GM21360 (cell line): Measurements from ENCODE around the gene CHD2.
A peak's percentile ranks its signal among the peaks of the same experiment; 100 is the strongest.
"Not testable (repeated sequence)": the region's sequence is repeated elsewhere in the genome, so short reads cannot be mapped to it uniquely, and the experiment has no call there.

ENCODE experiments used
- ATAC-seq: cut with Tn5 transposase; IDR thresholded peaks from one replicate; pipeline ENCODE4 v1.9.1; 2021; ENCODE audit warnings: mild to moderate bottlenecking, moderate library complexity; ENCODE audit not compliant: unreplicated experiment

Gene CHD2

DNA sequence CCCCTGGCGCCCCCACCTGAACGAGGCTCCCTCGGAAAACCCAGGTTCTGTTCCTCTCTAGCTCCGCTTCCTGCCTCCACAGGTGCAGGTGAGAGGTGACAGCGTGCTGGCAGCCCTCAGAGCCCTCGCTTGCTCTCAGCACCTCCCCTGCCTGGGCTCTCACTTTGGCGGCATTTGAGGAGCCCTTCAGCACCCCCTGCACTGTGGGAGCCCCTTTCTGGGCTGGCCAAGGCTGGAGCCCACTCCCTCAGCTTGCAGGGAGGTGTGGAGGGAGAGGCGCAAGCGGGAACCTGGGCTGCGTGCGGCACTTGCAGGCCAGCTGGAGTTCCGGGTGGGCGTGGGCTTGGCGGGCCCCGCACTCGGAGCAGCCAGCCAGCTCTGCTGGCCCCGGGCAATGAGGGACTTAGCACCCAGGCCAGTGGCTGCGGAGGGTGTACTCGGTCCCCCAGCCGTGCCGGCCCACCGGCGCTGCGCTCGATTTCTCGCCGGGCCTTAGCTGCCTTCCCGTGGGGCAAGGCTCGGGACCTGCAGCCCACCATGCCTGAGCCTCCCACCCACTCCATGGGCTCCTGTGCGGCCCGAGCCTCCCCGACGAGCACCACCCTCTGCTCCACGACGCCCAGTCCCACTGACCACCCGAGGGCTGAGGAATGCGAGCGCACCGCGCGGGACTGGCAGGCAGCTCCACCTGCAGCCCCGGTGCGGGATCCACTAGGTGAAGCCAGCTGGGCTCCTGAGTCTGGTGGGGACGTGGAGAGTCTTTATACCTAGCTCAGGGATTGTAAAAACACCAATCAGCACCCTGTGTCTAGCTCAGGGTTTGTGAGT lies 131.6 kb downstream of the CHD2 start:
- ATAC-seq, result not testable (repeated sequence)

DNA sequence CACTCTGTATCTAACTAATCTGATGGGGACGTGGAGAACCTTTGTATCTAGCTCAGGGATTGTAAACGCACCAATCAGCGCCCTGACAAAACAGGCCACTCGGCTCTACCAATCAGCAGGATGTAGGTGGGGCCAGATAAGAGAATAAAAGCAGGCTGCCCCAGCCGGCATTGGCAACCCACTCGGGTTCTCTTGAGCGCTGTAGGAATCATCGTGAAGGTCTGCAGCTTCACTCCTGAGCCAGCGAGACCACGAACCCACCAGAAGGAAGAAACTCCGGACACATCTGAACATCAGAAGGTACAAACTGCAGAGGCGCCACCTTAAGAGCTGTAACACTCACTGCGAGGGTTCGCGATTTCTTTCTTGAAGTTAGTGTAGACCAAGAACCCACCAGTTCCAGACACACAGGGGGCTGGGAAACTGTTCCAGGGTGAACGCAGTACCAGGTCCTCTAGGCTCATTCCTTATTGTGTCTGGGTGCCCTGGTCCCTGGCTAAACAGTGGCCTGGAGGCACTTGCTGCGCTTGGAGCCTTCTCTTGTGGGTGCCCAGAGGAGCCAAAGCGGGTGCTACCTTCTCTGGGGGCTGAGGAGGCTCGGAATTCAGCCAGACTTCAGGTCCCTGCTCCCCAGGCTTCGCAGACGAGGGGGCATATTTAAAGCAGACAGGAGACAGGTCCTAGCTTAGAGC lies 132.5 kb downstream of the CHD2 start:
- ATAC-seq, result not testable (repeated sequence)

DNA sequence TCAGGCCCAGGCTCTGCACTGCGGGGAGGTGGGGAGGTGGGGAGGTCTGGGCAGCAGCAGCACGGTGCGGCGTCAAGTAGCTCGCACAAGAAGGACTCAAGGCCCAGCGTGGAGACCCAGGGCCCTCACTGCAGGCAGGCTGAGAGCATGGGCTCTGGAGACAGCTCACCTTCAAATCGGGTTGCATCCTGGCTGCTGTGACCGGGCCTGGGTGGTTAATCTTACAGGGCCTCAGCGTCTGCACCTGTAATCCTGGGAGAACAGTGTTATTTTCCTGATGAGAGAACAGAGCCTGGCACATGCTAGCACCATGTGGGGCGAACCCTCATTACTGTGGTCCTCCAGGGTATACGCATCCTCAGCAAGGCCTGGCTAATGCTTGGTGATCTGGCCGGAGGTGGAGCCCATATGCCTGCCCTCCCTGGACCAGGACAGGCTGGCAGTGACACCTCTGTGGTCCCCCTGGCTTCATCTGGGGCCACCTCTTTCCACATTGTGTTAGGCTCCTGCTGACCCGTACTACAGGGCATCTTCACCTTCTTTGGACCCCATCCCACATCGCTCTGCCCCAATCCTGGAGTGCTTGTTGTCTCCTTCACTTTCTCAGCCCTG lies 133.4 kb downstream of the CHD2 start:
- ATAC-seq, result no peak

DNA sequence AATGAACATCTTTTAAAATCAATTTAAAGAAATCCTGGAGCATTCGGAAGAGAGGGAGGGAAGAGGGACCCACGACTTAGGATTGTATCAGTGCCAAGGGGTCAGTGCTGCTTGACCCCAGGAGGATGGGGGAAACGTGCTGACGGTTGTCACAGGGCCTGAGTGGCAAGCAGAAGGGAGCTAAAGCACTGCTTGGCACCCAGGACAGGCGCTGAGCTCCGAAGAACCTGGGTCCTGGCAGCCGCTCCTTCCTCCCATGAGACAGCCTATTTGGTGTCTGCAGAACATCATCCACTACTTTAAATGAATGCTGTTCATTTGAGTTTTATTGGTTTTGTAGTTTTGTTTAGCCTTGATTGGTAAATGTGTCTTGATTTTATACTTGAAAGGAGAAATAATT lies 134.4 kb downstream of the CHD2 start:
- ATAC-seq, result no peak

DNA sequence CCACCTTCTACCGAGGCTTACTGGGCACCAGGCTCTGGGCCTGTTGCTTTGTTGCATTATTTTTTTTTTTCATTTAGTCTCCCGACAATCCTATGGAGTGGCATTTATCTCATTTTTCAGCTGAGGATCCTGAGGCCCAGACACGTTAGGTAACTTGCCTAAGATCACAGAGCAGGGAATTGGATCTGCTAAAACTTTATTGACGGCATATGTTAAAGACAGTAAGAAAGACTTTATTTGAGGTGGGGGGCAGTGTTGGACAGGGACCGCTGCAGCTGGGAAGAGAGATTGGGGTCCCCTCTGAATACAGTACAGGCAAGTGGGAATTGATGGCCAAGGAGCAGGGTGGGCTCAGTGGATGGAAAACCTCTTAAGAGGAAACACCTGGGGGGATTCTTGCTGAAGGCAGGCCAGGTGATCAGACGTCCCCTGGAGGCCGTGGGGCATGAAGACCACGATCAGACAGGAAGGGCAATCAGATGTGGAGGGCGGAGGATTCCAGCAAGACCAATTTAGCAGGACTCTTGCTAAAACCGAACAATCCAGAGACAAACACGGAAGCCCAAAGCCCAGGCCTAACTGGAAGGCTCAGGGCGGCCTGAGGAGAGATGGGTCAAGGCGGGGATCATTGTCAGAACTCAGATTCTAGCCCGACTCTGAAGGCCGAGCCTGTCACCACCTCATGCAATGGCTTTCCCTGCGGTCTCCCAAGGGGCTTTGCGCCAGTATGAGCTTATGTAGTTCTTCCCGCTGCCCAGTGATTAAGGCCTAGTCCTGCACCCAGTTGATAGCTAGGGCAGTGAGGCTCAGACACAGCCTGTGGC lies 135.2 kb downstream of the CHD2 start:
- ATAC-seq, result peak; percentile 16

DNA sequence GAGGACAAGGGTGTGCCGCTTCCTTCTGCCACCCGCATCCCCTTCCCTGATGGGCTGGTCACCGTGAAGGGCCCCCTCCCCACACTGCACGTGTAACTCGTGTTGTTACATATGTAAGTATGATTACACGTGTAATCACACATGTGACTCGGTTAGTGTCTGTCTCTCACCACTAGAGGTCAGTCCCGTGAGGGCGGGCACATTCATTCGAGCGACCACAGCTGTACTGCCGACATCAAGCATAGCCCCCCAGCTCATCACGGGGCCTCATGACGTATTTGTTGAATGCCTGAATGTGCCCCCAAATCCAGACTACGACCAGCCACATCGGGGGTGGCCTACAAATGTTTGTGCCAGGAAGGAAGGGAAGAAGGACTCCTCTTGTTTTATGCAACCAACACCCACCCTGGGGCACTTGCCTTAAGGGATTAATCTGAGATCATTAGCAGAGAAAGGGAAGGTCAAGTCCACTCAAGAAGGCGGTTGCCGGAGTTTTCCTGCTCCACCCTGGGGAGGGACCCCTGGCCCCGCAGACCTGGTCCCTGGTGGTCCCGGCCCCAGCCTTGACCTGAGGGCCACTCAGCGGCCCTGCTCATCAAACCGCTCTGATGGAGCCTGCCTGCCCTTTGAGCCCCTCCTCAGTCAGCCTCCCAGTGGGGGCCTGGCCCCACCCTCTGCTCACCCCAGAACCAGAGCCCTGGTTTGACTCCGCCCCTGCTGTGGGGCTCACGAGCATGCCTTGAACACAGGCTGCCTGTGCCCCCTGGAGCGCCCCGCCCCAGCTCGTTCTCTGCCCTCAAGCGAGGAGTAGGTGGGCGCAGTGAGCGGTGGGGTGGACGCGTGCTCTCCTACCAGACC lies 136.1 kb downstream of the CHD2 start:
- ATAC-seq, result peak; percentile 89

DNA sequence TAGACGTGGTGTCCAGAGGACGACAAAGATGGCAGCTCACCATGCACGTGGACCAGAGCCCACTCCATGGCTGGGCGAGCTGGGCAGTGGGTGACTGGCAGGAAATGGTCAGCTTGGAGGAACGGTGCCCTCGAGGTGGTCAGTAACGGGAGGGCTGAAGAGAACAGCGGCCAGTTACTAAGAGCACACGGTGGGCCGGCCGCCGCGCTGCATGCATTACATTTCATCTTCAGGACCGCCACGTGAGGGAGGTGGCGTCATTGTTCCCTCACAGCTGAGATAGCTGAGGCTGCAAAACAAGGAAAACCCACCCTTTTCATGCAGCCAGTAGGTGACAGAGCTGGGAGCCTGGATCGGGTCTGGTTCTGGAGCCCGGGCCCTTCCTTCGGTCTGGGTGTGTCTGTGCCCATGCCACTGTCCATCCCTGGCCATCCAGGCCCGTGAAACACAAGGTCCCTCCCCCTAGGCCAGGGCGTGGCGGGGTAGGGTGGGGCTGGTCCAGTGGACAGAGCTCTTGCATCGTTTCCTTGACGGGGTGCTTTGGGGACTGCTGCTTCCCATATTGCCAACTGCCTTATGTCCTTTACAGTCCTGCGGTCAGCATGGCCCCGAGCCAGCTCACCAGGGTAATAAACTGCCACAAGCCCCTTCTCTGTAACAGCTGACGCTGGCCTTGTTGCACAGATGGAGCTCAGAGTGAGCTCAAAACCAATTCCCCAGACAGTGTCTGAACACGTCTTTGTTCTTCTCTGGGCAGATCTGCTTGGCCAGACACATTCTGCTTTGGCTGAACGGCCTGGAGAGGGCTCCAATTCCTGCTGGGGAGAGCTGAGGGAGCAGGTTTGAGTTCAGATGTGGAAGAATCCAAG lies 137.1 kb downstream of the CHD2 start:
- no peak for ATAC-seq

DNA sequence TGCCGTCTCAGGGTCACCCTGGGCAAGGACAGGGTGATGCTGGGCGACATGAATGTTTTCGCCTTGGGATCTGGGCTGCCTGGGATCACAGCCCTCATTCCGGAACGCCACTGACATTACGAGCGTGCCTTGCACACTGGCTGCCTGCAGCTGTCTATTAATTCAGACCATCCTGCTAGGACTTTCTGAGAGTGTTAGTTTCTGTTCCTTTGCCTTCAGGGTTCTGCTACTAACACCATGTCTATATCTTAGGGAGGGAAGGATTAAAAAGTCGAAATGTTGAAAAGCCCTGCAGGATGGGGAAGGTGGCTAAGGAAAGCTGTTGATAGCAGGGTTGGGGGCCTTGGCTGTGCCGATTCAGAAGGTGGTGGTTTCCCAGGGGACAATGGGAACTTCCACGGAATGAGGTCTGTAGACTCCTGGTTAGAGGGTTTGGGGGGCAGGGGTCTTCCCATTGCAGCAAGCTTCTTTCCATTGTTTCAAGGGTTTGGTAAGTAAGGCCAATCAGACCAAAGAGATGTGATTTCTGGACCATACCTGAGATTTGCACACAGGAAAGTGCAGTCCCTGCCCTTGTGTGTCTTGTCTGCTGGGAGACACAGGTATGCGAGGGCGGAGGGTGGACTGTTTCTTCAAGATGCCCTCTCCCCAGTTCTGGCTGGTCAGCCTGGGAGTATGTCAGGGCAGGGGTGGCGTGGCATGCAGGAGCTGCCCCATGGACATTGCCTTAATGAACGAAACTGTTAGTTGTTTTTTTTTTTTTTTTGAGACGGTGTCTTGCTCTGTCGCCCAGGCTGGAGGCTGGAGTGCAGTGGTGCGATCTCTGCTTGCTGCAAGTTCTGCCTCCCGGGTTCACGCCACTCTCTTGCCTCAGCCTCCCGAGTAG lies 137.9 kb downstream of the CHD2 start:
- no peak for ATAC-seq

DNA sequence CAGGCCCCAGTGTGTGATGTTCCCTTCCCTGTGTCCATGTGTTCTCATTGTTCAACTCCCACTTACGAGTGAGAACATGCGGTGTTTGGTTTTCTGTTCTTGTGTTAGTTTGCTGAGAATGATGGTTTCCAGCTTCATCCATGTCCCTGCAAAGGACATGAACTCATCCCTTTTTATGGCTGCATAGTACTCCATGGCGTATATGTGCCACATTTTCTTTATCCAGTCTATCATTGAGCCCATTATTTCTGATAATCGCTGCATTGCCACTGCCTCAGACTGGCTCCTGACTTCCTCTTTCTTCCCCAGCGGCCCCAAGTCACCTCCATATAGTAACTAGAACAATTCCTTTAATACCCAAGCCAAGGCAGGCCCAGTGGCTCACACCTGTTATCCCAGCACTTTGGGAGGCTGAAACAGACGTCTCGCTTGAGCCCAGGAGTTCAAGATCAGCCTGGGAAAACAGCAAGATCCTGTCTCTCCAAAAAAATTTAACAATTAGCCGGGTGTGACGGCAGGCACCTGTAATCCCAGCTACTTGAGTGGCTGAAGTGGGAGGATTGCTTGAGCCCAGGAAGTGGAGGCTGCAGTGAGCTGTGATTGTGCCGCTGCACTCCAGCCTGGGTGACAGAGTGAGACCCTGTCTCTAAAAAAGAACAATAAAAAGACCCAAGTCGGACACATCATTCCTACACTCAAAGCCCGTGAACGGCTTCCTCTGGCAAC lies 139.6 kb downstream of the CHD2 start:
- ATAC-seq, result not testable (repeated sequence)

DNA sequence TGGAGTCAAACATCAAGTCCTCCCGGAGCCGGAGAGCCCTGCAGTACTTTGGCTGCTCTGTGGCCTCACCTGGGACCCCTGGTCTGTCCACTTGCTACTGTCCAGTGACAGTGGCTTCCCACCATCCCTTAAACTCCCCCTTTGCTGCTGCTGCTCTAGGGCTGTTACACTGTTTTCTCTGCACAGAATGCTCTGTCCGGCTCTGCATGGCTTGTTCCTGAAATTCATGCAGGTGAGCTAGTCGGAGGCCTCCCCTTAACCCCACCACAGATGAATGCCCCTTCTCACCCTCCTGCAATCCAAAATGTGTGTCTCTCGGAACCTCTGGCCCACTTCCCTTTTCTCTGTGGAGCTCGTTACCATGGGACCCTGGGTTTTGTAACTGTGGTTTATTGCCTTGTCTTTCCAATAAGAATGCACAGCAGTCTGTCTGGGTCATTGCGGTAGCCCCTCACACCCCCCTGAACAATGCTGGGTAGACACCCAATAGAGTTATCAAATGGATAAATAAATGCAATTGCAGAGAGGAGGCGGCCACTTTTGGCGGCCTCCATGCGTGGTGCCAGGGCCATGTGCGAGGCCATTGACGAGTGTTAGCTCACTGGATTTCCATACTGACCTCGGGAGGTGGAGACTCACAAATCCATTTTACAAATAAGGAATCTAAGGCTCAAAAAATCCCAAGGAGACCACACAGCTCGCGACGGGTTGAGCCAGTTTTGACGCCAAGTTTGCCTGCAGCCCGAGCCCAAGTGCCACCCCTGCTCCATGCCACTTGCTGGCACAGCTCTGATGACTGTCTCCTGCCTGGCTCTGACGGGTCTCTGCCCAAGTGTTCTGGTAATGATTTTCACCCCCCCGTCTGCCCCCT lies 140.4 kb downstream of the CHD2 start:
- no peak for ATAC-seq

DNA sequence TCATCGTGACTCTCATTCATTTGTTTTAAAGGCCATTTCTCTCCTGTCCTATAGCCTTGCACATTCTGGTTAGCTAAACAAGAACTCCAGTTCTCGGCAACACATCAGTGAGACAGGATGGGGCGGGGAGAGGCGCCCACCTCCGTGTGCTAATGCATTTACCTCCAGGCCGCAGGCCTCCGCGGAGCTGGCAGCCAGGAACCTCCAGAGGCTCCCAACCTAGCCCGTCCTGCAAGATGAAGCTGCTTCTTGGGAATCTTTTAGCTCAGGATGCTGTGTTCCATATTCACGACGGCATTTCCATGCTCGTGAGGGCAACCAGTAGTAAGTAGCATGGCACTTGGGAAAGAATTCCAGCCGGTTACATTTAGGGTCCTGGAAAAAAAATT lies 141.0 kb downstream of the CHD2 start:
- no peak for ATAC-seq

DNA sequence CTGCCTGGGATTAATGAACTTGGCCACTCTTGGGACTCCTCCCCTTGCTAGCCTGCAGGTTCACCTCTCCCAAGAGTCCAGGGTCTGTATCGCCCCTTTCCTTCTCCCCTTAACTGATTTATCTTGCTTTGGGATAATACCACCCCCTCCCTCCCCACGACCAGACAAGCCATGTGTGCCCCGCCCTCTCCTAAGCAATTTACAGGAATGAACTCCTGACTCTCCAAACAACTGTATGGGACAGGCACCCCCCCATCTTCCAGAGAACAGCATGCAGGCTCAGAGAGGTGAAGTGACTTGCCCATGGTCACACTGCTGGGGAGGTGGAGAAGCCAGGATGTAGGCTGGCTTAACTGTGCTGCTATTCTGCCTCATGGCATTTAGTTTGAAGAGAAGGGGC lies 142.1 kb downstream of the CHD2 start:
- ATAC-seq, result no peak

DNA sequence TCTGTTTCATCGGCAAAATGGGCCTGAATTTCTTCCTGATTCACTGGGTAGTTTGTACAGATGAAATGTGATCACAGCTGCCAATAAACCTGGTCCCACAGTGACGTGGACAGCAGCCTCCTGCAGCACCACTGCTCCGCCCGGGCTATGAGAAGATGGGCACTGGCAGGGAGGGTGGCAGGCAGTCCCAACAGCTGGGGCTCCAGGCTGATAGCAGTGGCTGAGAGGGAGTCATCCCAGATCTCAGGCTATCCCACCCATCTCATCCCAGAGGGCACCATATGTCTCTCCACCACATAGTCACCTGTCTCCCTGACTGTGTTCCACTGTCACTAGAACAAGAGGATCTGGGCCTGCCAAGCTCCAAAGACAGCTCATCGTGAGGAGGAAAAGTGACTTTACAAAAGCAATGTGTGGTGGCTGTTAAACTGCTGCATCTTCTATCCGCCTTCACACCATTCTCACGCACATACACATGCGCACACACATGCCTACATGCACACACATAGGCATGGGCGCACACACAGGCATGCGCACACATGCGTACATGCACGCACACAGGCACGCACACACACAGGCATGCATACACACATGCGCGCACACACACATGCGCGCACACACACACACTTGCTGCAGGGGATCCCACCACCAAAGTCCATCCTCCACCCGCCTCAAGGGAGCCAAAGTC lies 142.7 kb downstream of the CHD2 start:
- no peak for ATAC-seq

DNA sequence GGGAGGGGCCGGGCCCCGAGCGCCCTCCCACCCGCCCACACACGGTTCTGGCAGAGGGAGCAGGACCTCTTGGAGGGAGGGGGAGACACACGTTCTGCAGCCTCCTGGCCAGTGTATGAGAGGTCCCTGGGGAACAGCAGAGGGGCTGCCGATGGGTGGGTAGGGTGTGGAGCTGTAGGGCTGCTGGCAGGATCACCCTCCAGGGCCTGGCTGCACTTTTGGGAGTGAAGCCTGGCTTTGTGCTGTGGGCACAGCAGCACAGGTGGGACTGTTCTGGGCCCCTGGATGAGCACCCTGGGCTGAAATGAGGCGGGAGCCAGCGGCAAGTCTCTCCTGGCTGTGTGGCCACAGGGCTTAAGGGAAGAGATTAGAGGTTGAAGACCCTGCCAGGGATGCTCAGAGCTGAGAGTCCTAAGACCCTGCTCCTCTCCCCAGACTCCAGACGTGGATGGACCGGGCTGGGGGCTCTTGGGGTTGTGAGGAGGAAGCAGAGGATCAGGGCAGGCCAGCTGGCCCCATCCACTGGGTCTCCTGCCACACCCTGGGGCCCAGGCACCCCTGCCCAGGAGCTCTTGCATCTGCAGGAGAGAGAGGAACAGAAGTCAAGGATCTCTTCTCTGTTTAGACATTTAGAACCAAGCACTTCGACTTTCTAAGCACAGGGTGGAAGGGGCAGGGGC lies 143.6 kb downstream of the CHD2 start:
- ATAC-seq, result no peak
